Gastroesophageal sphincter (tissue), 4 donors: ENCODE data around the gene TMEM115. TPM values are rescaled to one million over a fixed set of nuclear protein-coding genes. Genes with fewer than 3 reads are reported as not detected.

Source experiments
- ATAC-seq: fragments of 150-250 bp; one replicate; pipeline ENCODE4 v1.9.1; 2016; ENCODE audit warnings: mild to moderate bottlenecking, moderate library complexity
- H3K27ac ChIP-seq, 4 donors: fragments of 200-600 bp; sonication (generic) in 3 of 4; 1 replicate in 3 of 4; 2 replicates in 1 of 4; pipeline ENCODE4 v1.5.1; 2016 to 2019
- H3K27me3 ChIP-seq: fragments of 200-600 bp; sonication (generic); one replicate; pipeline ENCODE4 v1.5.1; 2019
- H3K36me3 ChIP-seq, 2 donors: fragments of 200-600 bp; sonication (generic); one replicate each; pipeline ENCODE4 v1.5.1; 2019; ENCODE audit warnings: control low read depth in 1 of 2
- H3K4me1 ChIP-seq, 3 donors: fragments of 200-600 bp; sonication (generic); 1 replicate in 2 of 3; 2 replicates in 1 of 3; pipeline ENCODE4 v1.5.1; 2016 to 2019; ENCODE audit warnings: control low read depth in 2 of 3
- H3K4me3 ChIP-seq, 2 donors: fragments of 200-600 bp; sonication (generic); one replicate each; pipeline ENCODE4 v1.5.1; 2019; ENCODE audit warnings: mild to moderate bottlenecking in 1 of 2, moderate library complexity in 1 of 2
- H3K9me3 ChIP-seq, 3 donors: fragments of 200-600 bp; sonication (generic); one replicate each; pipeline ENCODE4 v1.5.1; 2017 to 2019; ENCODE audit warnings: control low read depth in 2 of 3
- EP300 ChIP-seq: sonication (generic); formaldehyde crosslinking; IDR thresholded peaks from one replicate; pipeline ENCODE4 v1.6.1; 2017; ENCODE audit warnings: antibody characterized with exemption, mild to moderate bottlenecking
- POLR2A ChIP-seq, 2 donors: fragments of 450-650 bp; IDR thresholded peaks; one replicate each; pipeline ENCODE4 v1.6.1; 2017; ENCODE audit warnings: antibody characterized with exemption in 2 of 2, mild to moderate bottlenecking in 2 of 2, moderate library complexity in 1 of 2
- POLR2AphosphoS5 ChIP-seq: sonication (generic); formaldehyde crosslinking; IDR thresholded peaks from one replicate; pipeline ENCODE4 v1.6.1; 2017; ENCODE audit warnings: antibody characterized with exemption
- WGBS, 2 donors: methylation state at CpG; one replicate each; pipeline ENCODE4 v1.1.5; 2018; ENCODE audit warnings: low coverage in 1 of 2; 5-methylcytosine and 5-hydroxymethylcytosine counted together
- total RNA-seq, 4 donors: library from RNA; depleted of rRNA; stranded (reverse); fragments of >200 nt; gene quantifications; one replicate each; pipeline ENCODE4 v1.1.0, GENCODE V29; 2016
- TF ChIP-seq, protein P1 (sequence below), 4 experiments: fragments of 200-600 bp in 2 of 4; fragments of 450-650 bp in 2 of 4; sonication (generic) in 1 of 4; IDR thresholded peaks; one replicate each; pipeline ENCODE4 v1.5.1; 2017 to 2019; ENCODE audit warnings: antibody characterized with exemption in 4 of 4, mild to moderate bottlenecking in 2 of 4, moderate library complexity in 2 of 4

The TMEM115 gene
- total RNA-seq, 4 donors from 2014 or later = 41.1 to 66.2 (median 55.7) TPM

DNA sequence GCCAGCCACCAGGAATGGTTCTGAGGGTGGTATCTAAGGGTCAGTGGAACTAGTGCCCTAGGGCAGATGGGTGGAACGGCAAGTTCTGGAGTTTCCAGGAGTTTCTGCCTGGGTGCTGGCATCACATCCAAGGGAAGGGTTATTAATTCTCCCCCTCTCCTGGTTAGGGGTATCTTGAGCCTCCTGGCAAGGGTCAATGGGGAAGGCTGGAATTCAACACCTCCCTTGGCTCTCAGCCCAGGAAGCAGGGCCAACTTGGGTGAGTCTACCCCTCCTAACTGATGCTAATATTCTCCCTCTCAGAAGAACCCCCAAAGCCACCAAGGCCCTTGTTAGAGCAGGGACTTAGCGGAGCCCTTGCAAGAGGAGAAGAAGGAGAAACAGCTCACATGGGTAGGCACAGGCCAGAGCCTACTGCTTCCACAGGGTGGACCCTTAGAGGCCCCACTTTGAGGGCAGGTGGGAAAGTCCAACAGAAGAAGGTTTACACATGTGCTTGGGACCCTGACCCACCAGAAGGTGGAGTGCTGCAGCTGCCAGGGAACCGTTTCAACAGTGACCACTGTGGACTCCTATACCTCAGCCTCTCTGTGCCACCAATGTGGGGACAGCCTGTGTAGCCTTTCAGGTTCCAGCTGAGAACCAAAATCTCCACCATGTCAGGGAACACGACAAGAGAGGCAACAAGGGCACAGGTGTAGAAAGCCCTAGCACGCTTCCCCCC is 3.3 kb downstream of the TMEM115 start:
- peaks cover 0 to 50% of the 10 kb centered on the region in 2 donors for H3K36me3 ChIP-seq
- 75% methylated on average over 2 of the region's 5 CpGs; no CpG with 5 or more reads in 1 of the 2 donors for WGBS, 2 donors
- H3K4me3 ChIP-seq = peak overlapping the region in 1 of 2 donors; percentile 75
- H3K27me3 ChIP-seq = no peaks in the 10 kb centered on the region
- no peaks in the 10 kb centered on the region for H3K9me3 ChIP-seq
- ATAC-seq = no peak
- peak overlapping the region in 3 of 4 donors; percentile 39 to 90 (median 51) for H3K27ac ChIP-seq
- peaks cover 4 to 78% (median 38%) of the 10 kb centered on the region in 3 donors for H3K4me1 ChIP-seq
- no peak for TF ChIP-seq POLR2AphosphoS5
- TF ChIP-seq, protein P1, sequence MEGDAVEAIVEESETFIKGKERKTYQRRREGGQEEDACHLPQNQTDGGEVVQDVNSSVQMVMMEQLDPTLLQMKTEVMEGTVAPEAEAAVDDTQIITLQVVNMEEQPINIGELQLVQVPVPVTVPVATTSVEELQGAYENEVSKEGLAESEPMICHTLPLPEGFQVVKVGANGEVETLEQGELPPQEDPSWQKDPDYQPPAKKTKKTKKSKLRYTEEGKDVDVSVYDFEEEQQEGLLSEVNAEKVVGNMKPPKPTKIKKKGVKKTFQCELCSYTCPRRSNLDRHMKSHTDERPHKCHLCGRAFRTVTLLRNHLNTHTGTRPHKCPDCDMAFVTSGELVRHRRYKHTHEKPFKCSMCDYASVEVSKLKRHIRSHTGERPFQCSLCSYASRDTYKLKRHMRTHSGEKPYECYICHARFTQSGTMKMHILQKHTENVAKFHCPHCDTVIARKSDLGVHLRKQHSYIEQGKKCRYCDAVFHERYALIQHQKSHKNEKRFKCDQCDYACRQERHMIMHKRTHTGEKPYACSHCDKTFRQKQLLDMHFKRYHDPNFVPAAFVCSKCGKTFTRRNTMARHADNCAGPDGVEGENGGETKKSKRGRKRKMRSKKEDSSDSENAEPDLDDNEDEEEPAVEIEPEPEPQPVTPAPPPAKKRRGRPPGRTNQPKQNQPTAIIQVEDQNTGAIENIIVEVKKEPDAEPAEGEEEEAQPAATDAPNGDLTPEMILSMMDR (IDR thresholded peaks at IDR 0.05) = no peak
- no peak for TF ChIP-seq POLR2A (IDR thresholded peaks at IDR 0.05)
- TF ChIP-seq EP300 = no peak

DNA sequence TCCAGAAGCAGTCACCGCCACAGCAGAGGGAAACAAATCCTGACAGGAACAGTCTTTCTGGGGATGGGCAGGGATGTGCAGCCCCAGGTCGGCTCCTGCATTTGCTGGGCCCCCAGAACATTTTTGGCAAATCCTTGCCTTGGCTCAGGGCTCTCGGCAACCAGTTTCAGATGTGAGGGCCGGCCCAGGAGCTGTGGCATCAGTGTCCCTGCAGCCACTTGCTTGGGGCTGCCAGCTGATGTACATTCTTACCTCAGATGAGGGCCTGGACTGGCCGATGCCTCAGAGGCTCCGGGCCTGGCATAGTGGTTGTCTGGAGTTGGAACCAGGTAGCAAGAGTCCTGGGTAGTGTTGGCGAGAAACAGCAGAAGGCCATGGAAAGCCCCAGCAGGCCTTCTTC is 4.5 kb downstream of the TMEM115 start:
- Histone ChIP-seq H3K27me3 (no peaks in the 10 kb centered on the region), H3K36me3 (peaks cover 0 to 50% of the 10 kb centered on the region in 2 donors), H3K4me3 (no peak overlapping the region), H3K27ac (no peak overlapping the region), H3K9me3 (no peaks in the 10 kb centered on the region), H3K4me1 (peaks cover 4 to 85% (median 43%) of the 10 kb centered on the region in 3 donors)
- TF ChIP-seq, protein P1 (IDR thresholded peaks at IDR 0.05) = no peak
- TF ChIP-seq POLR2AphosphoS5 (no peak), POLR2A (IDR thresholded peaks at IDR 0.05) (no peak), EP300 (no peak)
- 60 to 63% methylated on average over 1 to 2 of the region's 7 CpGs for WGBS, 2 donors
- ATAC-seq = no peak

DNA sequence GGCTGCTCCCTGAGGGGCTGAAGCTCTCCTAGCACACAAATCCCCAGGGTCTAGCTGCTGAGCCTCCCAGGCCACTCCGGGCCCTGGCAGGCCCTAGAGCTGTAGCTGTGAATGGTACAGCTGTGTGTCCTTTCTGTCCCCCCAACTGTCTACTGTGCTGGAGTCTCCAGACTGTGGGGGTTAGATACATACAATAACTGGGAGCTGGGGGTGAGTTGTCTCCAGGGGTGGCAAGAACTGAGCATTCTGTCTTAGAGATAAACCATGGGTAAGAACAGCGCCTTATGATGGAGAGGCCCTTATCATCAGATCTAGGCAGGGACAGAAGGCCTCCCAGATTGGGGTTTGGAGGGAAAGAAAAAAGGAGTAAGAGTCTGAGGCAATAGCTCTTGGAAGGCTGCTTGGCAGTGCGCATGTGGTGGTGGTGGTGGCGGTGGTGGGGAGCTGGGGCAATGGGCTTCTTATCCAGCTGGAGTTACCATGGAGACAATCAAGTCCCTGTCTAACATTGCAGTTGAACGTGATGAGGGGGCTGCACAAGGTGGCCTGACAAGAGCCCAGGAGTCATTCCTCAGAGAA is 5.0 kb downstream of the TMEM115 start:
- WGBS, 2 donors = 72 to 79% methylated on average over 5 of the region's 5 CpGs
- no peak overlapping the region for H3K4me3 ChIP-seq
- H3K36me3 ChIP-seq = peaks cover 0 to 51% of the 10 kb centered on the region in 2 donors
- H3K27ac ChIP-seq = no peak overlapping the region
- peaks cover 4 to 88% (median 48%) of the 10 kb centered on the region in 3 donors for H3K4me1 ChIP-seq
- H3K27me3 ChIP-seq = no peaks in the 10 kb centered on the region
- H3K9me3 ChIP-seq = no peaks in the 10 kb centered on the region
- no peak for TF ChIP-seq EP300
- TF ChIP-seq POLR2AphosphoS5 = no peak
- TF ChIP-seq, protein P1 (IDR thresholded peaks at IDR 0.05) = no peak
- TF ChIP-seq POLR2A (IDR thresholded peaks at IDR 0.05) = no peak
- no peak for ATAC-seq

DNA sequence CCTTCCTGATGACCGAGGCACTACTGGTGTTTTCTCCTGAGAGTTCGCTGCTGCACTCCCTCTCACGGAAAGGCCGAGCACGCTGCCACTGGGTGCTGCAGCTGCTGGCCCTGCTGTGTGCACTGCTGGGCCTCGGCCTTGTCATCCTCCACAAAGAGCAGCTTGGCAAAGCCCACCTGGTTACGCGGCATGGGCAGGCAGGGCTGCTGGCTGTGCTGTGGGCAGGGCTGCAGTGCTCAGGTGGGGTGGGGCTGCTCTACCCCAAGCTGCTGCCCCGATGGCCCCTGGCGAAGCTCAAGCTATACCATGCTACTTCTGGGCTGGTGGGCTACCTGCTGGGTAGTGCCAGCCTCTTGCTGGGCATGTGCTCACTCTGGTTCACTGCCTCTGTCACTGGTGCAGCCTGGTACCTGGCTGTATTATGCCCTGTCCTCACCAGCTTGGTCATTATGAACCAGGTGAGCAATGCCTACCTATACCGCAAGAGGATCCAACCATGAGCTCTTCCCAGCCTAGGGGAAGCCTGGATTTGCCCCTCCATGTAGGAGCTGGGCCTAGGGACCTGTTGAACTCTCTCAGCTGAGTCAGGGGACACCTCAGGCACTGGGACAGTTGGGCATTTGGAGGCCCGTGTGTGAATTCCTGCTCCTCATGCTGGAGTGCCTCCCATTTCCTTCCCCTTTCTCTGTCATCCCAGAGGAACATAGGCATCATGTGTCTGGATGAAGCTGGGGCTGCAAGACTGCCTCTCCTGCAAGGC is 5.9 kb downstream of the TMEM115 start:
- H3K36me3 ChIP-seq = peaks cover 0 to 59% of the 10 kb centered on the region in 2 donors
- WGBS, 2 donors = 29% methylated on average over 1 of the region's 12 CpGs; no CpG with 5 or more reads in 1 of the 2 donors
- peak; percentile 4 for TF ChIP-seq POLR2AphosphoS5
- TF ChIP-seq, protein P1 (IDR thresholded peaks at IDR 0.05) = no peak
- H3K4me1 ChIP-seq = peaks cover 4 to 91% (median 50%) of the 10 kb centered on the region in 3 donors
- ATAC-seq = no peak
- no peak overlapping the region for H3K27ac ChIP-seq
- no peak overlapping the region for H3K4me3 ChIP-seq
- H3K9me3 ChIP-seq = no peaks in the 10 kb centered on the region
- H3K27me3 ChIP-seq = no peaks in the 10 kb centered on the region
